ENCODE results near the gene LAMA4.

DNA sequence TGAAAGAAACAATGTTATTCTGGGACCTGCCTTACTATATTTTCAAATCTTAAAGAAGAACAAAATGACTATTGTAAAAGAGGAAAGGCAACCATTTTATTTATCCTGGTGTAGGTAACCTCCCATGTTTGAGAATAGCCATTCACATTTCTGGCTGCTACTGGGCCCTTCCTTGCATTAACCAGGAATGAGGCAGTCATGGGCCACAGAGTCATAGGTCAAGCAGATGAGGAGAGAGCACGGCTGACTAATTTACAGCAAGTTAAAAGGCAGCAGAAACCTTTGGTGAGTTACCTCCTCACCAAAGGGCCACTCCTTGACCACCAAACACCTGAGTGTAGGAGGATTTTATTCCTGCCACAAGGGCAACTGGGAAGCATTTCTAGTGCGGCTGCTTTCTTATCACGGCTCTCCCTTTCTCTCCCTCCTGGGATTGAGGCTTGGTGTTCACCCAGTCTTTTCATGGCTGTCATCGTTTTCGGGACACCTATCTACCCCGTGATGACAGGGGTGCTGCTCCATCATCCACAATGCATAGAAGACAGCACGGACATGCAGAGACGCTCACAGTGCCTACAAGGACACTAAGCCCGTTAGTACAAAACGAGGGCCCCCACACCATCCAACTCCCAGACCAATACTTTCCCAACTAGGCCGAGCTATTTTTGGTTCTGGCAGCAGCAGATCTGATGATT lies 4.4 kb upstream of the LAMA4 start:
- TF ChIP-seq EZH2 (IDR thresholded peaks at IDR 0.05) (no peak), POLR2AphosphoS5 (IDR thresholded peaks at IDR 0.05; ENCODE audit: borderline replicate concordance, low read depth, low read length) (no peak), FOXP2 (optimal IDR thresholded peaks at IDR 0.05; ENCODE audit: control extremely low read depth, extremely low read length, insufficient read depth) (no peak)

Data from SK-N-MC (cell line).